ENCODE measurements around the gene ANKRD11.
"Not testable (repeated sequence)": the region's sequence is repeated elsewhere in the genome, so short reads cannot be mapped to it uniquely, and the experiment has no call there.

The ANKRD11 gene

DNA sequence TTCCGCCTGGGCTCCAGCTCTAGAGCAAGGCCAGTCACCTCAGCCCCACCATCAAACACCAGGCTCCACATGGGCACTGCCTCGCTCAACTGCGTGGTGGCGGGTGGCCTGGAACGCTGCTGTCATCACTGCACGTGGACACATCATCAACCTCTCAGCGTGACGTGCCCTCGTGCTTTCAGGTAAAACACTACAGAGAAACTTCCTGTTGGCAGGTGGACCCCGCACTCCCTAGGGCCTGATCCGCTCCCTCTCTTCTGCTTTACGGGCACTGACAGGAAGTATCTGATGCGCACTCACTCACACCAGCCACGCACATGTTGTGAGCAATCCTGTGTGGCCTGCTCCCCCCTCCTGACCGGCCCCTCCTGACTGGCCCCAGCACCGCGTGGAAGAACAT is 87.4 kb downstream of the ANKRD11 start:
- DNase-seq (ENCODE audit: low spot score) = no peak

GRCh38 chr16:89401641-89402445 is 88.5 kb downstream of the ANKRD11 start:
- DNase-seq (ENCODE audit: low spot score) = peak; percentile 68

- no peak for DNase-seq (ENCODE audit: low spot score)
Observed at GRCh38 chr16:89401205-89401604, 89.2 kb downstream of the ANKRD11 start.

DNA sequence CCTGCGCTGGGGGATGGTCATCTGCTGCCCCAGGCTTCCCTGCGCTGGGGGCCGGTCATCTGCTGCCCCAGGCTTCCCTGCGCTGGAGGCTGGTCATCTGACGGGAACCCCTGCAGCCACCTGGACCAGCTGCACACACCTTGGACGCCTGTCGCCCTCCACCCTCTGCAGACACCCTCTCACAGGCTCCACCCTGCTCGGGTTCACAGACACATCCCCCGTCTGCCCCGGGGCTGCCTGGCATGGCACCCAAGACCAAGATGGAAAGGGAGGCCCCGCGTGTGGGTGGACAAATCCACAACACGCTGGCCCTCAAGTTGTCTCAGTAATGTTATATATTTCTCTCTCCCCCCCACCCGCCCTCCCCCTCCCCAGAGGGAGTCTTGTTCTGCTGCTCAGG is 89.6 kb downstream of the ANKRD11 start:
- DNase-seq (ENCODE audit: low spot score) = no peak

GRCh38 chr16:89398924-89399323 is 91.4 kb downstream of the ANKRD11 start:
- DNase-seq (ENCODE audit: low spot score) = no peak

GRCh38 chr16:89397331-89397861 is 93.0 kb downstream of the ANKRD11 start:
- no peak for DNase-seq (ENCODE audit: low spot score)

DNA sequence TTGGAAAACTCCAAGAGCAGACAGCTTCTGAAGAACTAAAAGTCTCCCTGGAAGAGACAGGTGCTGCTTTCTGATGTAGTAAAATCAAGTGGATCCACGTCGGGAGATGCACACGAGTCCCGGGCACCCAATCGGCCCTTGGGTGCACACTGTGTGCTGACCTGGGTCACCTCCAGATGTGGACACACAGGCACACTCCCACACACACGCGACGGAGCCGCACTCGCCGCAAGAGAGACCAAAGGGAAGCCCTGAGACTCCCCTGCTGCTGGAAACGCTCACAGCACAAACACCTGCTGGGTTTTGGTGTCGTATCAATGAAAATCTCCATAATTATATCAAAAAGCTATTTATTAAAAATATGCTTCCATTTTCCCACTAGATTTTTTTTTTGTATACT is 94.2 kb downstream of the ANKRD11 start:
- DNase-seq (ENCODE audit: low spot score) = no peak

- DNase-seq (ENCODE audit: low spot score) = peak; percentile 99
Observed at GRCh38 chr16:89395150-89396142, 94.9 kb downstream of the ANKRD11 start.

GRCh38 chr16:89393738-89394406 is 96.5 kb downstream of the ANKRD11 start:
- no peak for DNase-seq (ENCODE audit: low spot score)

- DNase-seq (ENCODE audit: low spot score) = no peak
Observed at GRCh38 chr16:89392881-89393737, 97.3 kb downstream of the ANKRD11 start.

DNA sequence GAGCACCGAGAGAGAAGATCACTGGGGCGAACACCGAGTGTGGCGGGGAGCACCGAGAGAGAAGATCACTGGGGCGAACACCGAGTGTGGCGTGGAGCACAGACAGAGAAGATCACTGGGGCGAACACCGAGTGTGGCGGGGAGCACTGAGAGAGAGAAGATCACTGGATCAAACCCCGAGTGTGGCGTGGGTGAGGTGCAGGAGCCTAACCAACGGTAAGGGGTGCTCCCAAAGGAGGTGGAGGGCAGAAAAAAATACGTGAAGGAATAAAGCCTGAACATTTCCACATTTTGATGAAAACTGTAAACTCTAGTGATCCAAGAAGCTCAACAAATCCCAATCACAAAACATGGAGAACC is 100.2 kb downstream of the ANKRD11 start:
- not testable (repeated sequence) for DNase-seq (ENCODE audit: low spot score)

DNA sequence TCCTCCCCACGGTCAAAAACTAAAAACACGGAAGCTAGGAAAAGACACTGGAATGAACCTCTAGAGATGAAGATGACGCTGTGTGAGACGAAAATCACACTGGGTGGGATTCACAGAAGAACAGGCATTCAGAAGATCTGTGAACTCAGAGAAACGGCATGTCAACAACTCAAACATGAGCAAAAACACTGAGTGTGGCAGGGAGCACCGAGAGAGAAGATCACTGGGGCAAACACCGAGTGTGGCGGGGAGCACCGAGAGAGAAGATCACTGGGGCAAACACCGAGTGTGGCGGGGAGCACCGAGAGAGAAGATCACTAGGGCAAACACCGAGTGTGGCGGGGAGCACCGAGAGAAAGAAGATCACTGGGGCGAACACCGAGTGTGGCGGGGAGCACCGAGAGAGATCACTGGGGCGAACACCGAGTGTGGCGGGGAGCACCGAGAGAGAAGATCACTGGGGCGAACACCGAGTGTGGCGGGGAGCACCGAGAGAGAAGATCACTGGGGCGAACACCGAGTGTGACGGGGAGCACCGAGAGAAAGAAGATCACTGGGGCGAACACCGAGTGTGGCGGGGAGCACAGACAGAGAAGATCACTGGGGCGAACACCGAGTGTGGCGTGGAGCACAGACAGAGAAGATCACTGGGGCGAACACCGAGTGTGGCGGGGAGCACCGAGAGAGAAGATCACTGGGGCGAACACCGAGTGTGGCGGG is 100.7 kb downstream of the ANKRD11 start:
- not testable (repeated sequence) for DNase-seq (ENCODE audit: low spot score)

- no peak for DNase-seq (ENCODE audit: low spot score)
Observed at GRCh38 chr16:89388536-89388935, 101.8 kb downstream of the ANKRD11 start.

- no peak for DNase-seq (ENCODE audit: low spot score)
Observed at GRCh38 chr16:89386306-89387185, 103.8 kb downstream of the ANKRD11 start.

GRCh38 chr16:89385712-89386111 is 104.6 kb downstream of the ANKRD11 start:
- DNase-seq (ENCODE audit: low spot score) = no peak

DNA sequence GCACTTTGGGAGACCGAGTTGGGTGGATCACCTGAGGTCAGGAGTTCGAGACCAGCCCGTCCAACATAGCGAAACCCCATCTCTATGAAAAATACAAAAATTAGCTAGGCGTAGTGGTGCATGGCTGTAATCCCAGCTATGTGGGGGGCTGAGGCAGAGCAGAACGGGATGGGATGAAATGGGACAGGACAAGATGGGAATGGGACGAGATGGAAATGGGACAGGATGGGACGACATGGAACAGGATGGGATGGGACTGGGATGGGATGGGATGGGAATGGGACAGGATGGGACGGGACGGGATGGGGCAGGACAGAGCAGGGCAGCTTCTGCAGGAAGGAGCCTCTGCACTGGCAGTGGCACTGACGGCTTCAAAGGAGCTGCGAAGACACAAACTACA is 106.1 kb downstream of the ANKRD11 start:
- no peak for DNase-seq (ENCODE audit: low spot score)

GRCh38 chr16:89383095-89384003 is 107.0 kb downstream of the ANKRD11 start:
- no peak for DNase-seq (ENCODE audit: low spot score)

DNA sequence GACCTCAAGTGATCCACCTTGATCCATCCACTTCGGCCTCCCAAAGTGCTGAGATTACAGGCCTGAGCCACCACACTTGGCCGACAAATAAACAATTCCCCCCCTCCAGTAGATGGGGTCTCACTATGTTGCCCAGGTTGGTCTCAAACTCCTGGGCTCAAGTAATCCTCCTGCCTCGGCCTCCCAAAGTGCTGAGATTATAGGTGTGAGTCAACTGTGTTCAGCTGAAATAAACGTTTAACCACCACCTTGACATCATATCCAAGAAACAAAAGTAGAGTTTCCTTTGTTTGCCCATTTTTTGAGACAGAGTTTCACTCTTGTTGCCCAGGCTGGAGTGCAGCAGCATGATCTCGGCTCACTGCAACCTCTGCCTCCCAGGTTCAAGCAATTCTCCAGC is 107.8 kb downstream of the ANKRD11 start:
- not testable (repeated sequence) for DNase-seq (ENCODE audit: low spot score)
